Esophagus muscularis mucosa (tissue), 3 donors: Measurements from ENCODE around the gene TINCR.

Experiments
- CTCF ChIP-seq, 3 experiments: fragments of 200-600 bp in 2 of 3; fragments of 450-650 bp in 1 of 3; sonication (generic) in 2 of 3; IDR thresholded peaks; one replicate each; pipeline ENCODE4 v1.5.1; 2017 to 2019; ENCODE audit warnings: antibody characterized with exemption in 3 of 3, mild to moderate bottlenecking in 2 of 3, moderate library complexity in 1 of 3
- POLR2A ChIP-seq: fragments of 450-650 bp; IDR thresholded peaks from one replicate; pipeline ENCODE4 v1.6.1; 2017; ENCODE audit warnings: antibody characterized with exemption, moderate library complexity, mild to moderate bottlenecking, low read depth

- peak in 2 of 3 experiments; percentile 22 to 44 for TF ChIP-seq CTCF (IDR thresholded peaks at IDR 0.05)
- no peak for TF ChIP-seq POLR2A
Measured at GRCh38 chr19:5547881-5548280, 19.9 kb downstream of the TINCR start.
